Transverse colon (tissue), 4 donors: ENCODE measurements around the gene WDR37.

Experiments
- EP300 ChIP-seq: sonication (generic); formaldehyde crosslinking; IDR thresholded peaks from one replicate; pipeline ENCODE4 v1.6.1; 2017; ENCODE audit warnings: antibody characterized with exemption, low read depth
- POLR2A ChIP-seq: fragments of 450-650 bp; IDR thresholded peaks from one replicate; pipeline ENCODE4 v1.6.1; 2016; ENCODE audit warnings: antibody characterized with exemption, mild to moderate bottlenecking, moderate library complexity
- POLR2AphosphoS5 ChIP-seq, 3 donors: sonication (generic); formaldehyde crosslinking; IDR thresholded peaks; one replicate each; pipeline ENCODE4 v1.6.1; 2016; ENCODE audit warnings: antibody characterized with exemption in 3 of 3
- TF ChIP-seq, protein P1 (sequence below), 5 experiments: fragments of 200-600 bp in 3 of 5; fragments of 450-650 bp in 2 of 5; sonication (generic) in 3 of 5; IDR thresholded peaks; 1 replicate in 2 of 5; 2 replicates in 3 of 5; pipeline ENCODE4 v1.5.1; 2016 to 2017; ENCODE audit warnings: antibody characterized with exemption in 5 of 5, inconsistent platforms in 3 of 5, mild to moderate bottlenecking in 2 of 5, moderate library complexity in 1 of 5

DNA sequence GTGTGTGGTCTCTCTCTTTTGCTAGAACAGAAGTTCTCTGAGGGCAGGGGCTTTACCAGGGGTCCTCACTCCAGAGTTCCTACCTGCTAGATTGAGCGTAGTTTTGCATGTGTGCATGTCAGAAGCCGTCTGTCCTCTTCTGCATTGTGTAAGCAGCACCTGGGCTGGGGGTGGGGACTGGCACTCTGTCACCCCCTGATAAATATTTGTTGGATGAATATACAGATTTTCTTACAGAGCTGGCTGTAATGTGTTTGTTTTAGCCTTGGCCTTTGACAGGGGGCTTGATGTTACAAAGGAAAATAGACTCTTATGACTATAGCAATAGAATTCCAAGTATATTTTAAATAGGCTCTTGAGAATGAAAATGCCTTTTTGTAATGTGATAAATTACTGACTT, 46.6 kb downstream of the WDR37 start:
- no peak for TF ChIP-seq POLR2A
- TF ChIP-seq, protein P1, sequence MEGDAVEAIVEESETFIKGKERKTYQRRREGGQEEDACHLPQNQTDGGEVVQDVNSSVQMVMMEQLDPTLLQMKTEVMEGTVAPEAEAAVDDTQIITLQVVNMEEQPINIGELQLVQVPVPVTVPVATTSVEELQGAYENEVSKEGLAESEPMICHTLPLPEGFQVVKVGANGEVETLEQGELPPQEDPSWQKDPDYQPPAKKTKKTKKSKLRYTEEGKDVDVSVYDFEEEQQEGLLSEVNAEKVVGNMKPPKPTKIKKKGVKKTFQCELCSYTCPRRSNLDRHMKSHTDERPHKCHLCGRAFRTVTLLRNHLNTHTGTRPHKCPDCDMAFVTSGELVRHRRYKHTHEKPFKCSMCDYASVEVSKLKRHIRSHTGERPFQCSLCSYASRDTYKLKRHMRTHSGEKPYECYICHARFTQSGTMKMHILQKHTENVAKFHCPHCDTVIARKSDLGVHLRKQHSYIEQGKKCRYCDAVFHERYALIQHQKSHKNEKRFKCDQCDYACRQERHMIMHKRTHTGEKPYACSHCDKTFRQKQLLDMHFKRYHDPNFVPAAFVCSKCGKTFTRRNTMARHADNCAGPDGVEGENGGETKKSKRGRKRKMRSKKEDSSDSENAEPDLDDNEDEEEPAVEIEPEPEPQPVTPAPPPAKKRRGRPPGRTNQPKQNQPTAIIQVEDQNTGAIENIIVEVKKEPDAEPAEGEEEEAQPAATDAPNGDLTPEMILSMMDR (IDR thresholded peaks at IDR 0.05): no peak
- no peak for TF ChIP-seq EP300
- TF ChIP-seq POLR2AphosphoS5 (IDR thresholded peaks at IDR 0.05): no peak
